K562 (cell line): ENCODE data around the gene CFL1. TPM values are rescaled to one million over a fixed set of nuclear protein-coding genes. Genes with fewer than 3 reads are reported as not detected.
A peak's percentile ranks its signal among the peaks of the same experiment; 100 is the strongest.

ENCODE experiments used
- ARHGAP35 ChIP-seq: fragments of 450-650 bp; IDR thresholded peaks from 2 replicates; pipeline ENCODE4 v1.6.1; 2018; ENCODE audit not compliant: partially characterized antibody
- FOXK1 ChIP-seq: sonication (generic); formaldehyde crosslinking; IDR thresholded peaks from 2 replicates; pipeline ENCODE4 v1.8.0; 2022; ENCODE audit warnings: missing genetic modification reagents, mild to moderate bottlenecking, borderline replicate concordance
- GATAD2A ChIP-seq: fragments of 450-650 bp; IDR thresholded peaks from 2 replicates; pipeline ENCODE4 v1.6.1; 2017
- GATAD2B ChIP-seq: fragments of 450-650 bp; IDR thresholded peaks from 2 replicates; pipeline ENCODE4 v1.6.1; 2017; ENCODE audit warnings: mild to moderate bottlenecking, borderline replicate concordance
- HDAC2 ChIP-seq: fragments of 450-650 bp; IDR thresholded peaks from 2 replicates; pipeline ENCODE4 v1.6.1; 2016; ENCODE audit warnings: mild to moderate bottlenecking
- KAT8 ChIP-seq: fragments of 450-650 bp; IDR thresholded peaks from 2 replicates; pipeline ENCODE4 v1.6.1; 2016; ENCODE audit warnings: low read depth, mild to moderate bottlenecking
- KLF6 ChIP-seq: fragments of 250-450 bp; sonication (Bioruptor Pico); IDR thresholded peaks from 2 replicates; pipeline ENCODE4 v1.4.0; 2020; ENCODE audit warnings: mild to moderate bottlenecking, moderate library complexity, borderline replicate concordance
- LCOR ChIP-seq: sonication (generic); formaldehyde crosslinking; IDR thresholded peaks from 2 replicates; pipeline ENCODE4 v1.8.0; 2022; ENCODE audit warnings: mild to moderate bottlenecking, missing genetic modification reagents
- LEF1 ChIP-seq: fragments of 450-650 bp; IDR thresholded peaks from 2 replicates; pipeline ENCODE4 v1.6.1; 2016; ENCODE audit warnings: mild to moderate bottlenecking
- MAX ChIP-seq: sonication (generic); formaldehyde crosslinking; IDR thresholded peaks from 2 replicates; pipeline ENCODE4 v1.9.0; 2022; ENCODE audit warnings: mild to moderate bottlenecking, missing genetic modification reagents
- MAZ ChIP-seq, 2 experiments: fragments of 450-650 bp in 1 of 2; sonication (generic) in 1 of 2; formaldehyde crosslinking; IDR thresholded peaks in 1 of 2; conservative IDR thresholded peaks in 1 of 2; 2 replicates each; pipeline versions ENCODE4 v1.4.0 to v1.5.0; 2020; ENCODE audit warnings: mild to moderate bottlenecking in 1 of 2, missing genetic modification reagents in 1 of 2
- NBN ChIP-seq: fragments of 450-650 bp; IDR thresholded peaks from 2 replicates; pipeline ENCODE4 v1.6.1; 2016; ENCODE audit warnings: low read depth, mild to moderate bottlenecking
- NEUROD1 ChIP-seq: fragments of 150-350 bp; IDR thresholded peaks from 2 replicates; pipeline ENCODE4 v1.6.1; 2014; ENCODE audit warnings: borderline replicate concordance, low read length, low read depth; ENCODE audit not compliant: partially characterized antibody
- NFYB ChIP-seq: IDR thresholded peaks from 2 replicates; pipeline ENCODE4 v1.6.1; 2011; ENCODE audit warnings: mild to moderate bottlenecking, moderate library complexity; ENCODE audit not compliant: insufficient read length; ENCODE audit errors: extremely low read depth
- NUFIP1 ChIP-seq: fragments of 450-650 bp; IDR thresholded peaks from 2 replicates; pipeline ENCODE4 v1.6.1; 2018; ENCODE audit not compliant: partially characterized antibody
- WHSC1 ChIP-seq: IDR thresholded peaks from one replicate; pipeline ENCODE4 v1.6.1; 2012; ENCODE audit warnings: low read length, control low read depth, inconsistent platforms
- ZNF263 ChIP-seq: sonication (generic); formaldehyde crosslinking; IDR thresholded peaks from 2 replicates; pipeline ENCODE4 v1.8.0; 2022; ENCODE audit warnings: mild to moderate bottlenecking, missing genetic modification reagents, borderline replicate concordance
- ZSCAN29 ChIP-seq: fragments of 450-650 bp; IDR thresholded peaks from 2 replicates; pipeline ENCODE4 v1.6.1; 2017
- polyA plus RNA-seq, 8 experiments: library from polyadenylated mRNA; depleted of rRNA in 4 of 8; stranded (reverse) in 5 of 8; unstranded in 3 of 8; fragments of >200 nt; fragmentation: Nextera tagmentation in 2 of 8; fragmentation: Illumina TruSeq in 1 of 8; extraction: Ambion mirVana in 2 of 8; extraction: Trizol in 1 of 8; gene quantifications; 2 replicates each; pipeline versions ENCODE4 v1.2.1 to v1.2.3, GENCODE V29; 2011 to 2014; ENCODE audit warnings: inconsistent platforms in 1 of 8, missing spikeins in 1 of 8
- total RNA-seq, 7 experiments: library from RNA; depleted of rRNA in 6 of 7; stranded (reverse); fragments of >200 nt in 6 of 7; fragmentation: Illumina TruSeq in 2 of 7; extraction: Trizol in 2 of 7; gene quantifications; 2 replicates each; pipeline versions ENCODE4 v1.2.1 to v1.2.3, GENCODE V29; 2011 to 2021; ENCODE audit warnings: low replicate concordance in 1 of 7
- TF ChIP-seq, protein P1 (sequence below): fragments of 150-350 bp; IDR thresholded peaks from 2 replicates; pipeline ENCODE4 v1.6.1; 2014; ENCODE audit warnings: low read depth, mild to moderate bottlenecking, low read length, borderline replicate concordance
- TF ChIP-seq, protein P2 (sequence below): fragments of 250-450 bp; sonication (Bioruptor Pico); IDR thresholded peaks from 2 replicates; pipeline ENCODE4 v1.5.0; 2022; ENCODE audit warnings: mild to moderate bottlenecking
- TF ChIP-seq, protein P3 (sequence below): fragments of 450-650 bp; IDR thresholded peaks from 2 replicates; pipeline ENCODE4 v1.7.0; 2016; ENCODE audit warnings: borderline replicate concordance

Gene CFL1
- total and polyA plus RNA-seq, 9 of the 15 experiments (the other 6 are each of a cell fraction or from before 2014, with no cell fraction given), result 105 to 1,101 (median 859) TPM

GRCh38 chr11:65859812-65860277, 1.9 kb upstream of the CFL1 start (continued):
- TF ChIP-seq, protein P1, sequence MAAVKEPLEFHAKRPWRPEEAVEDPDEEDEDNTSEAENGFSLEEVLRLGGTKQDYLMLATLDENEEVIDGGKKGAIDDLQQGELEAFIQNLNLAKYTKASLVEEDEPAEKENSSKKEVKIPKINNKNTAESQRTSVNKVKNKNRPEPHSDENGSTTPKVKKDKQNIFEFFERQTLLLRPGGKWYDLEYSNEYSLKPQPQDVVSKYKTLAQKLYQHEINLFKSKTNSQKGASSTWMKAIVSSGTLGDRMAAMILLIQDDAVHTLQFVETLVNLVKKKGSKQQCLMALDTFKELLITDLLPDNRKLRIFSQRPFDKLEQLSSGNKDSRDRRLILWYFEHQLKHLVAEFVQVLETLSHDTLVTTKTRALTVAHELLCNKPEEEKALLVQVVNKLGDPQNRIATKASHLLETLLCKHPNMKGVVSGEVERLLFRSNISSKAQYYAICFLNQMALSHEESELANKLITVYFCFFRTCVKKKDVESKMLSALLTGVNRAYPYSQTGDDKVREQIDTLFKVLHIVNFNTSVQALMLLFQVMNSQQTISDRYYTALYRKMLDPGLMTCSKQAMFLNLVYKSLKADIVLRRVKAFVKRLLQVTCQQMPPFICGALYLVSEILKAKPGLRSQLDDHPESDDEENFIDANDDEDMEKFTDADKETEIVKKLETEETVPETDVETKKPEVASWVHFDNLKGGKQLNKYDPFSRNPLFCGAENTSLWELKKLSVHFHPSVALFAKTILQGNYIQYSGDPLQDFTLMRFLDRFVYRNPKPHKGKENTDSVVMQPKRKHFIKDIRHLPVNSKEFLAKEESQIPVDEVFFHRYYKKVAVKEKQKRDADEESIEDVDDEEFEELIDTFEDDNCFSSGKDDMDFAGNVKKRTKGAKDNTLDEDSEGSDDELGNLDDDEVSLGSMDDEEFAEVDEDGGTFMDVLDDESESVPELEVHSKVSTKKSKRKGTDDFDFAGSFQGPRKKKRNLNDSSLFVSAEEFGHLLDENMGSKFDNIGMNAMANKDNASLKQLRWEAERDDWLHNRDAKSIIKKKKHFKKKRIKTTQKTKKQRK, result no peak
- TF ChIP-seq GATAD2B, result no peak
- TF ChIP-seq ARHGAP35, result peak; percentile 63
- TF ChIP-seq NUFIP1, result no peak
- TF ChIP-seq KLF6 (CRISPR knock-in tag), result no peak
- 0 out of 2 replicates have a peak, but pooled peaks have one; percentile 33 for TF ChIP-seq ZSCAN29
- TF ChIP-seq HDAC2, result no peak
- no peak for TF ChIP-seq KAT8
- no peak for TF ChIP-seq FOXK1 (CRISPR knock-in tag)
- no peak for TF ChIP-seq GATAD2A
- no peak for TF ChIP-seq WHSC1
- TF ChIP-seq MAZ (CRISPR knock-in tag; conservative IDR thresholded peaks at IDR 0.05 in 1 of 2, IDR thresholded peaks at IDR 0.05 in 1 of 2), result no peak
- no peak for TF ChIP-seq LEF1
- no peak for TF ChIP-seq LCOR (CRISPR knock-in tag)
- no peak for TF ChIP-seq NEUROD1
- peak; percentile 51; the same call in 1 of the 2 replicates for TF ChIP-seq ZNF263 (CRISPR knock-in tag)
- TF ChIP-seq, protein P2, sequence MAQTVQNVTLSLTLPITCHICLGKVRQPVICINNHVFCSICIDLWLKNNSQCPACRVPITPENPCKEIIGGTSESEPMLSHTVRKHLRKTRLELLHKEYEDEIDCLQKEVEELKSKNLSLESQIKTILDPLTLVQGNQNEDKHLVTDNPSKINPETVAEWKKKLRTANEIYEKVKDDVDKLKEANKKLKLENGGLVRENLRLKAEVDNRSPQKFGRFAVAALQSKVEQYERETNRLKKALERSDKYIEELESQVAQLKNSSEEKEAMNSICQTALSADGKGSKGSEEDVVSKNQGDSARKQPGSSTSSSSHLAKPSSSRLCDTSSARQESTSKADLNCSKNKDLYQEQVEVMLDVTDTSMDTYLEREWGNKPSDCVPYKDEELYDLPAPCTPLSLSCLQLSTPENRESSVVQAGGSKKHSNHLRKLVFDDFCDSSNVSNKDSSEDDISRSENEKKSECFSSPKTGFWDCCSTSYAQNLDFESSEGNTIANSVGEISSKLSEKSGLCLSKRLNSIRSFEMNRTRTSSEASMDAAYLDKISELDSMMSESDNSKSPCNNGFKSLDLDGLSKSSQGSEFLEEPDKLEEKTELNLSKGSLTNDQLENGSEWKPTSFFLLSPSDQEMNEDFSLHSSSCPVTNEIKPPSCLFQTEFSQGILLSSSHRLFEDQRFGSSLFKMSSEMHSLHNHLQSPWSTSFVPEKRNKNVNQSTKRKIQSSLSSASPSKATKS, result no peak
- TF ChIP-seq NFYB, result no peak
- TF ChIP-seq MAX (CRISPR knock-in tag), result no peak
- TF ChIP-seq, protein P3, sequence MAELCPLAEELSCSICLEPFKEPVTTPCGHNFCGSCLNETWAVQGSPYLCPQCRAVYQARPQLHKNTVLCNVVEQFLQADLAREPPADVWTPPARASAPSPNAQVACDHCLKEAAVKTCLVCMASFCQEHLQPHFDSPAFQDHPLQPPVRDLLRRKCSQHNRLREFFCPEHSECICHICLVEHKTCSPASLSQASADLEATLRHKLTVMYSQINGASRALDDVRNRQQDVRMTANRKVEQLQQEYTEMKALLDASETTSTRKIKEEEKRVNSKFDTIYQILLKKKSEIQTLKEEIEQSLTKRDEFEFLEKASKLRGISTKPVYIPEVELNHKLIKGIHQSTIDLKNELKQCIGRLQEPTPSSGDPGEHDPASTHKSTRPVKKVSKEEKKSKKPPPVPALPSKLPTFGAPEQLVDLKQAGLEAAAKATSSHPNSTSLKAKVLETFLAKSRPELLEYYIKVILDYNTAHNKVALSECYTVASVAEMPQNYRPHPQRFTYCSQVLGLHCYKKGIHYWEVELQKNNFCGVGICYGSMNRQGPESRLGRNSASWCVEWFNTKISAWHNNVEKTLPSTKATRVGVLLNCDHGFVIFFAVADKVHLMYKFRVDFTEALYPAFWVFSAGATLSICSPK, result peak; percentile 95; the same call in 1 of the 2 replicates
- TF ChIP-seq NBN, result 0 out of 2 replicates have a peak, but pooled peaks have one; percentile 11
